ENCODE data around the gene RRAS2.

GRCh38 chr11:14275076-14275475 is 83.9 kb downstream of the RRAS2 start:
- TF ChIP-seq POLR2AphosphoS5 (IDR thresholded peaks at IDR 0.05; ENCODE audit: borderline replicate concordance, low read depth, low read length) (no peak), EZH2 (IDR thresholded peaks at IDR 0.05) (no peak)

Data from SK-N-MC (cell line).